Measurements from ENCODE around the gene RELL2.
A peak's percentile ranks its signal among the peaks of the same experiment; 100 is the strongest.
"Not testable (repeated sequence)": the region's sequence is repeated elsewhere in the genome, so short reads cannot be mapped to it uniquely, and the experiment has no call there.

Gene RELL2

GRCh38 chr5:141636413-141637122, at the start of gene RELL2, which contains the start of gene HDAC3:
RELL2 (plus strand) TSS chr5:141636997; CDS start chr5:141638226, 1,229 bp downstream.
HDAC3 (minus strand) TSS chr5:141636849; CDS start chr5:141636790, 59 bp downstream.
- DNase-seq = peak; percentile 90

DNA sequence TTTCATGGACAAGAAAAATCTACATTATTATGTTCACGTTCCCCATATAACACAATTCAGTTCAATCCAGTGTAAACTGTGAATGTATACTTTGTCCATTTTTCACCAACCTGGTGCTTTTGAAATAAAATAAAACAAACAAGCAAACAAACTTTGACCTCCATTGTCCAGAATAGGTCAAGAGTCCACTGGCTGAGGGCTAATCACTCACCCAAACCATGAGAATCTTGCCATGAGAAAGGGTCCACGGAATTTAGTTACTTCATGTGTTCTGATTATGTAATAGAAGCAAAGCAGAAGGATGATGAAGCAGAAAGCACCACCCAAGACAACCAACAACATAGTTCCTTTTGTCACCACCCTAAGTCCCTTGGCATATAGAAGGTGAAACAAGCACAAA, 46.7 kb upstream of the RELL2 start:
- no peak for DNase-seq

- DNase-seq = no peak
Observed at GRCh38 chr5:141596867-141597266, 39.9 kb upstream of the RELL2 start.

- DNase-seq = no peak
Observed at GRCh38 chr5:141597394-141597793, 39.4 kb upstream of the RELL2 start.

- DNase-seq = no peak
Observed at GRCh38 chr5:141597814-141598213, 39.0 kb upstream of the RELL2 start.

DNA sequence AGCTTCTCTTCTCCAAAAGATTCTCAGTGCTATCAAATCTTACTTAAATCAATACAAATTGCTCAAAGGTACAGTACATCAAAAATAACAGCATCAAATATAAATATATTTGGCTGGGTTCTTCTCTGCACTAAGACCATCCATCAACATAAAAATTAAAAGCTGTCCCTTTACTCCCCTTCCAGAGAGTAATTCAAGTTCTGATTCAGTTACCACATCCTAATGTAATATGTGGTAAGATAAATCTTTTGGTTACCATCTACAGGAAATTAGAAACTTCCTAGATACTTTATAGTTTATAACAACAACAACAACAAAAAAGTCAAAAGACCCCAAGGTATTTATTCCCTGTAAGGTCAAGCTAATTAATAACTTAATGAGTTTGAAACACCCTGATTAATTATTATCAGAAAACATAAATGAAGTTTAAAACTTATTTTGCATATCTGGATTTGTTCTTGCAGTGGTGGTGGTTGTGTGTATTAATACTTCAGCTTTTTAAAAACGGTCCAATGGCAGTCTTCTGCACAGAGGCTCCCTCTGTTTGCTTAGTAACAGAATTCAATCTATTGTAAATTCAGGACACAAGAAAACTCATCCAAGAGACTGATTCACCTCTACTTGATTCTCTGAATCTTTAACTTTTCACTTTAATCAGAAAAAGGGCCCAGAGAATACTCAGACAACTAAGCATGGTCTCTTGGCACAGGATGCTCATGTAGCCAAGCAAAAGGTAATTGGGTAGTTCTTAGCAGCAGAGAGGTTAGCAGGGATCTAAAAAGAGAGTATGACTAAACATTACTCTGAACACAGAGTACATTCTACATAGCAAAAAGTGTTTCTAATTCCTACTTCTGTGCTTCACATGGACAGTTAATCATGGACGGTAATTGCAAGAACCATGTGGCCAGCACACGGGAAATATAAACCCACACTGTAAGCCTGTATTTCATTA, 38.1 kb upstream of the RELL2 start:
- DNase-seq = no peak

DNA sequence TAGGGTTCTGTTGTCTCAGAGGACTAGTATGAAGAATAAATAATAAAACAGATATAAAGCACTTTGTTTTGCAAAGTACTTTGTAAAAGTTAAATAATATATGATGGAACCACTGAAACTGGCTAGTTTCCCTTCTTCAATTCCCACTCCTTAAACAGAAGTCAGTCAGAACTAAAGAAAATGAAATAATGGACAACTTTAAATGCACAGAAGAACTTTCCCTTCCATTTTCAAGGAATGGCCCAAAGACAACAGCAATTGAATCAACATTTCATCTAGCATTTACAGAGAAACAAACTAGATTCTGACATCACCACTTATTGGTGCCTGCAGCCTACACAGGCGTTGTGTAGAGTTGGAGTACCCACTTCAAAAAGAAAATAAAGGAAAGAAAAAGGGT, 34.2 kb upstream of the RELL2 start:
- DNase-seq = no peak

GRCh38 chr5:141603923-141604717, 32.7 kb upstream of the RELL2 start:
- DNase-seq = no peak

DNA sequence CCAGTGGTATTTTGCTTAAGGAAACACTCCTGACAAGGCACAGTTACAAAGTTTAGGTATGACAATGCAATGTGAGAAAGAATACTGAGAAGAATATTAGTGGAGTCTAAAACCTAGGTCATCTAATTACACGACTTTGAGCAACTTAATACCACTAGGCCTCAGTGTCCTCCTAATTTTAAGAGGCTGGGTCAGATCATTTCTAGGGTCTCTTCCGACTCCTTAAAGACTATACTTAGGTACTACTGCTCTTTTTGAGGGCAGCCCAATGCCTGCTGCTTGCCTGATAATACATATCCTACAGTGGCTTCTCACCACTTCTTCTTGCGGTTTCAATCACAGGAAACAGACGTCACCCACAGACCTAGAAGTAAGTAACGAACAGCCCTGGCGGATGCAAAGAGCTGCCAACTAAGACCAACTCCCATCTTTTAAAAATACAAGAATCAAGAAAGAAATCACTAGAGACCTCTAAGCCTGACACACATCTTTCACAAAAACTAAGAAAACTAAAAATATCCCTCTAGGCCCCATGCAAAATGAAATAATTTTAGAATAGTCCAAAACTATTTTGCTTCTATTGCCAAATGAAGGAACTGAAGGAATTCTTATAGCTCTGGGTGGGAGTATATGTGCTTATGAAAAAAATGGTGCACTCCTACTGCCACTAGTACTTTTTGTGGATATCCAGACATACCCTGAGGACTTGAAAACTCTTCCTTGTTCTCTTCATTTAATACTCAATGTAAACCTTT, 31.1 kb upstream of the RELL2 start:
- DNase-seq = peak; percentile 55

DNA sequence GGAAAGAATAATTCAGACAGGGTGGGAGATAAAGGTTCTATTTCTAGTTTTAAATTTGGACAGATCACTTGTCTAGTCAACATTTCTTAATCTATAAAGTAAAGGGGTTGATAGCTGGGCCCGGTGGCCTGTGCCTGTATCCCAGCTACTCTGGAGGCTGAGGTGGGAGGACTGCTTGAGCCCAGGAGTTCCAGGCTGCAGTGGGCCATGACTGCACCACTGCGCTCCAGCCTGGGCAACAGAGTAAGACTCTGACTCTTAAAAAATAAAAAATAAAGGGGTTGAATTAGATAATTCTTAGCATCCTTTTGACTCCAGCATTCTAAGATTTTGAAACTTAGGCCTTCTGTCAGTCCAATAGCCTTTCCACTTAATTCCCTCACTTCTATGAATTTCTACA, 28.8 kb upstream of the RELL2 start:
- no peak for DNase-seq

DNA sequence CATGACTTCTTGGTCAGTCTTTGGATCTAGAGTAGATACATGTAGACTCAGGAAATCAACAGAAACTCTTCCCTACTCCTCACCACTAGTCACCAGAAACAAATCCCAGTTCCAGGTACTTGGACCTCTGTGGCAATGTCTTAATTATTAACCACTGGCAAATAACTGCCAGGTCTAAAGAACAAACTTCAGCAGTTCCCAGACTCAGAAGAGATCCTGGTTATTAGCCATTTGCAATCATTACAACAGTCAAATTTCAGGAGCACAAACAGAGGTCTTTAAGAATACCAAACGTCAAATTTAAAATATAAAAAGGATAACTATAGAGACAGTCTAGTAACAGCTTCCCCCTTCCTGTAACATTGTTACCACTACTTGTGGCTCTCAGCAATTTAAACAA, 28.2 kb upstream of the RELL2 start:
- DNase-seq = no peak

DNA sequence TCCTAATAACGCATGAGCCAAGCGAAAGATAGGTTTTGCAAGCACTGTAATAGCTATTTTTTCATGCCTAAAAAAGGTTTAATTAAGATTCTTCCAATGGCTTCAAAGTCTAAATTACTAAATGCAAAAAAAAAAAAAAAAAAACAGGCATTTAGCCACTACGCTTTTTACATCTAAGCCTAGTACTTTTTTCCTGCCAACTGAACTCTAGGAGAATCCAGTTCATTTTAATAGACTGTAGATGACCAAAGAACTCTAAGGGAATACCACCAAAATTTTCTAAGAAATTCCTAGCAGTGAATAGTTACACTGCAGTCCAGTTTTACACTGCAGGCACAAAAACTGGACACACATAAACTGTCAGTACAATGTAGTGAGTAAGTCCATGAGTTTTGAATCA, 27.8 kb upstream of the RELL2 start:
- no peak for DNase-seq

GRCh38 chr5:141609921-141610320, 26.9 kb upstream of the RELL2 start:
- not testable (repeated sequence) for DNase-seq

- DNase-seq = no peak
Observed at GRCh38 chr5:141611289-141611688, 25.5 kb upstream of the RELL2 start.

- no peak for DNase-seq
Observed at GRCh38 chr5:141613344-141613743, 23.5 kb upstream of the RELL2 start.

GRCh38 chr5:141615991-141616720, 20.6 kb upstream of the RELL2 start:
- no peak for DNase-seq

- DNase-seq = no peak
Observed at GRCh38 chr5:141617128-141617527, 19.7 kb upstream of the RELL2 start.

- DNase-seq = no peak
Observed at GRCh38 chr5:141617682-141618029, 19.1 kb upstream of the RELL2 start.

- DNase-seq = peak; percentile 20
Observed at GRCh38 chr5:141618030-141618803, 18.6 kb upstream of the RELL2 start.

GRCh38 chr5:141618804-141619554, 17.8 kb upstream of the RELL2 start, which contains the start of gene DIAPH1:
DIAPH1 (minus strand) TSS chr5:141619000; CDS start chr5:141618914, 86 bp downstream.
- peak; percentile 97 for DNase-seq
